Measurements from ENCODE around the gene PARVA. TPM values are rescaled to one million over a fixed set of nuclear protein-coding genes. Genes with fewer than 3 reads are reported as not detected.

Gene PARVA
- total RNA-seq, 3 donors from 2014 or later: 55.7 to 191 (median 57.1) TPM

GRCh38 chr11:12577725-12578644, 200.6 kb downstream of the PARVA start:
- no peak for TF ChIP-seq CTCF (IDR thresholded peaks at IDR 0.05)

GRCh38 chr11:12581416-12581815, 204.0 kb downstream of the PARVA start:
- no peaks in the 10 kb centered on the region for H3K4me1 ChIP-seq (ENCODE audit: low read depth)
- H3K9me3 ChIP-seq: no peaks in the 10 kb centered on the region
- no peaks in the 10 kb centered on the region for H3K36me3 ChIP-seq (ENCODE audit: low read depth)
- no peak overlapping the region for H3K4me3 ChIP-seq
- no peak for TF ChIP-seq CTCF (IDR thresholded peaks at IDR 0.05)
- ATAC-seq (no peak), DNase-seq (no peak)
- intact Hi-C loops (cut with DNase I, micrococcal nuclease): no loop called here

More at GRCh38 chr11:12577725-12578644, 200.6 kb downstream of the PARVA start:
- H3K9me3 ChIP-seq: no peaks in the 10 kb centered on the region
- no peak for ATAC-seq
- H3K4me1 ChIP-seq (ENCODE audit: low read depth): no peaks in the 10 kb centered on the region
- no peak overlapping the region for H3K4me3 ChIP-seq
- no peak for DNase-seq
- no peaks in the 10 kb centered on the region for H3K36me3 ChIP-seq (ENCODE audit: low read depth)
- intact Hi-C loops (cut with DNase I, micrococcal nuclease): no loop called here

- Histone ChIP-seq H3K4me3 (no peak overlapping the region), H3K36me3 (ENCODE audit: low read depth) (no peaks in the 10 kb centered on the region), H3K9me3 (no peaks in the 10 kb centered on the region), H3K4me1 (ENCODE audit: low read depth) (no peaks in the 10 kb centered on the region)
- no peak for TF ChIP-seq CTCF (IDR thresholded peaks at IDR 0.05)
- DNase-seq (no peak), ATAC-seq (no peak)
- intact Hi-C loops (cut with DNase I, micrococcal nuclease): no loop called here
These were observed 204.6 kb downstream of the PARVA start for GRCh38 chr11:12581923-12582322.
